IMR-90 (cell line): ENCODE data around the gene CLTCL1. TPM values are rescaled to one million over a fixed set of nuclear protein-coding genes. Genes with fewer than 3 reads are reported as not detected.

Experiments
- ATAC-seq: fragments of 200-7000 bp; cut with Tn5 transposase; 2 replicates; pipeline ENCODE4 v1.9.1; 2020; ENCODE audit warnings: low read depth, mild to moderate bottlenecking, moderate library complexity
- BruUV-seq: library from RNA; stranded (reverse); fragments of 400-500 nt; replicated peaks from 2 replicates; lab custom pipeline; 2021; lab: Mats Ljungman, UMichigan
- CTCF ChIA-PET: fragments of 300-600 bp; formaldehyde crosslinking; extraction: SDS; loops from one replicate; lab custom pipeline; 2021; ENCODE audit warnings: antibody characterized with exemption; lab: Yijun Ruan, JAX
- POLR2A ChIA-PET: fragments of 300-600 bp; sonication (Branson Sonifier 250); formaldehyde crosslinking; loops from one replicate; lab custom pipeline; 2022; ENCODE audit warnings: antibody characterized with exemption; ENCODE audit not compliant: unreplicated experiment; lab: Charles Lee
- DNase-seq: peaks from one replicate; pipeline ENCODE4 v3.0.0; 2013
- H2AFZ ChIP-seq: replicated peaks from 2 replicates; pipeline ENCODE3; 2013; ENCODE audit warnings: low read length, mild to moderate bottlenecking; ENCODE audit not compliant: poor library complexity
- H2AK5ac ChIP-seq: 2 replicates; pipeline ENCODE4 v1.6.1; 2013; ENCODE audit warnings: low read depth, low read length, inconsistent platforms
- H2AK9ac ChIP-seq: replicated peaks from 2 replicates; pipeline ENCODE3; 2013; ENCODE audit warnings: mild to moderate bottlenecking, low read depth, low read length, moderate library complexity; ENCODE audit not compliant: poor library complexity
- H2BK120ac ChIP-seq: 2 replicates; pipeline ENCODE4 v1.6.1; 2013; ENCODE audit warnings: low read depth, low read length, inconsistent platforms
- H2BK15ac ChIP-seq: 3 replicates; pipeline ENCODE4 v1.6.1; 2013; ENCODE audit warnings: low read depth, low read length, inconsistent platforms
- H2BK20ac ChIP-seq: 2 replicates; pipeline ENCODE4 v1.6.1; 2013; ENCODE audit warnings: low read depth, mild to moderate bottlenecking, inconsistent platforms, low read length, moderate library complexity
- H2BK5ac ChIP-seq: 2 replicates; pipeline ENCODE4 v1.6.1; 2013; ENCODE audit warnings: mild to moderate bottlenecking, low read depth, low read length, inconsistent platforms; ENCODE audit not compliant: poor library complexity, severe bottlenecking
- H3K14ac ChIP-seq: replicated peaks from 2 replicates; pipeline ENCODE4 v1.6.1; 2013; ENCODE audit warnings: low read depth, low read length, inconsistent platforms
- H3K18ac ChIP-seq: 2 replicates; pipeline ENCODE4 v1.6.1; 2013; ENCODE audit warnings: low read depth, low read length, control low read depth
- H3K23ac ChIP-seq: 2 replicates; pipeline ENCODE4 v1.6.1; 2013; ENCODE audit warnings: low read depth, low read length, inconsistent platforms
- H3K27ac ChIP-seq: 2 replicates; pipeline ENCODE4 v1.5.1; 2013; ENCODE audit warnings: mild to moderate bottlenecking, control low read depth, low read length; ENCODE audit not compliant: insufficient read depth
- H3K27me3 ChIP-seq: 2 replicates; pipeline ENCODE4 v1.6.1; 2013; ENCODE audit warnings: low read length; ENCODE audit not compliant: control insufficient read depth, insufficient read depth
- H3K36me3 ChIP-seq: 2 replicates; pipeline ENCODE4 v1.6.1; 2013; ENCODE audit warnings: low read length, mixed read lengths; ENCODE audit not compliant: control insufficient read depth, insufficient read depth
- H3K4ac ChIP-seq: 2 replicates; pipeline ENCODE4 v1.6.1; 2013; ENCODE audit warnings: low read depth, low read length, inconsistent platforms
- H3K4me1 ChIP-seq: 2 replicates; pipeline ENCODE4 v1.6.1; 2013; ENCODE audit warnings: low read length, mixed read lengths; ENCODE audit not compliant: control insufficient read depth, insufficient read depth
- H3K4me2 ChIP-seq: 2 replicates; pipeline ENCODE4 v1.6.1; 2013; ENCODE audit warnings: low read depth, mild to moderate bottlenecking, control low read depth, low read length, moderate library complexity
- H3K4me3 ChIP-seq: 2 replicates; pipeline ENCODE4 v1.5.1; 2013; ENCODE audit warnings: low read depth, mild to moderate bottlenecking, control low read depth, low read length, moderate library complexity; ENCODE audit not compliant: insufficient read depth
- H3K56ac ChIP-seq: 2 replicates; pipeline ENCODE4 v1.6.1; 2013; ENCODE audit warnings: low read length, inconsistent platforms; ENCODE audit not compliant: insufficient read depth; ENCODE audit errors: extremely low read depth
- H3K79me1 ChIP-seq, 2 experiments: 2 replicates each; pipeline ENCODE4 v1.6.1; 2013; ENCODE audit warnings: low read length in 2 of 2, inconsistent platforms in 1 of 2, low read depth in 1 of 2
- H3K9ac ChIP-seq: 2 replicates; pipeline ENCODE4 v1.6.1; 2013; ENCODE audit warnings: low read depth, low read length, control low read depth
- H3K9me1 ChIP-seq: 2 replicates; pipeline ENCODE4 v1.6.1; 2013; ENCODE audit warnings: low read length, inconsistent platforms; ENCODE audit not compliant: insufficient read depth
- H3K9me3 ChIP-seq: 2 replicates; pipeline ENCODE4 v1.6.1; 2013; ENCODE audit warnings: low read length; ENCODE audit not compliant: control insufficient read depth, insufficient read depth
- H4K20me1 ChIP-seq: 2 replicates; pipeline ENCODE4 v1.6.1; 2013; ENCODE audit warnings: low read length, inconsistent platforms; ENCODE audit not compliant: insufficient read depth
- H4K5ac ChIP-seq: 2 replicates; pipeline ENCODE4 v1.6.1; 2013; ENCODE audit warnings: mild to moderate bottlenecking, low read depth, low read length, control low read depth
- H4K8ac ChIP-seq, 2 experiments: 2 replicates each; pipeline ENCODE4 v1.6.1; 2013; ENCODE audit warnings: low read depth in 2 of 2, low read length in 2 of 2, control low read depth in 1 of 2, inconsistent platforms in 1 of 2
- H4K91ac ChIP-seq: 2 replicates; pipeline ENCODE4 v1.6.1; 2013; ENCODE audit warnings: low read depth, low read length, inconsistent platforms; ENCODE audit not compliant: insufficient read depth
- BHLHE40 ChIP-seq: fragments of 150-350 bp; IDR thresholded peaks from 2 replicates; pipeline ENCODE4 v1.6.1; 2016; ENCODE audit warnings: mild to moderate bottlenecking, low read depth, low read length
- MAZ ChIP-seq: IDR thresholded peaks from 2 replicates; pipeline ENCODE4 v1.6.1; 2012; ENCODE audit warnings: low read depth, mild to moderate bottlenecking, low read length, improper control_type of control experiment, moderate library complexity, borderline replicate concordance
- NFE2L2 ChIP-seq: fragments of 150-350 bp; IDR thresholded peaks from 2 replicates; pipeline ENCODE4 v1.6.1; 2016; ENCODE audit warnings: low read depth, mild to moderate bottlenecking, low read length
- POLR2A ChIP-seq: IDR thresholded peaks from 2 replicates; pipeline ENCODE4 v1.6.1; 2012; ENCODE audit warnings: mild to moderate bottlenecking, low read depth, low read length
- RFX5 ChIP-seq: IDR thresholded peaks from 2 replicates; pipeline ENCODE4 v1.8.0; 2012; ENCODE audit warnings: low read depth, mild to moderate bottlenecking, low read length, moderate library complexity
- SMC3 ChIP-seq: fragments of 150-350 bp; IDR thresholded peaks from 2 replicates; pipeline ENCODE4 v1.6.1; 2016; ENCODE audit warnings: low read depth, mild to moderate bottlenecking, antibody characterized with exemption, low read length, moderate library complexity
- WGBS, 2 experiments: methylation state at CpG; one replicate each; pipeline versions ENCODE4 v1.1.5 to v1.1.7; 2013; ENCODE audit warnings: missing lambda C conversion rate in 2 of 2; ENCODE audit not compliant: insufficient read length in 1 of 2; ENCODE audit errors: extremely low coverage in 2 of 2; 5-methylcytosine and 5-hydroxymethylcytosine counted together
- dilution Hi-C: fragments of 300-500 bp; cut with HindIII; formaldehyde crosslinking; loops from one replicate; pipeline ENCODE4 v1.14.3; 2018; ENCODE audit warnings: low sequenced_read_pairs; ENCODE audit not compliant: unreplicated experiment
- in situ Hi-C: fragments of 300-500 bp; cut with MboI; formaldehyde crosslinking; loops from 3 replicates; pipeline ENCODE4 v1.14.3; 2019; ENCODE audit warnings: low sequenced_read_pairs, inconsistent platforms, mixed read lengths
- intact Hi-C: fragments of 100-400 bp; cut with micrococcal nuclease; formaldehyde crosslinking; loops from 2 replicates; pipeline ENCODE4 v1.10.0; 2022
- polyA plus RNA-seq, 3 experiments: library from polyadenylated mRNA; depleted of rRNA; stranded (reverse); fragments of >200 nt; gene quantifications; 2 replicates each; pipeline ENCODE4 v1.2.3, GENCODE V29; 2012; ENCODE audit warnings: low replicate concordance in 1 of 3
- total RNA-seq: library from RNA; depleted of rRNA; stranded (reverse); fragments of >200 nt; gene quantifications from 2 replicates; pipeline ENCODE4 v1.2.3, GENCODE V29; 2012

Gene CLTCL1
- total and polyA plus RNA-seq, 2 of the 4 experiments (the other 2 are of a cell fraction): 6.2 to 8.1 TPM

GRCh38 chr22:19207884-19208283, 83.6 kb downstream of the CLTCL1 start:
- in situ Hi-C loops (no loop called here), dilution Hi-C loops (no loop called here), intact Hi-C loops (no loop called here)
- Histone ChIP-seq H2BK5ac (no peak overlapping the region), H2AFZ (no peak overlapping the region), H3K4me3 (no peak overlapping the region), H3K4me2 (no peak overlapping the region), H3K18ac (no peak overlapping the region), H3K4me1 (no peaks in the 10 kb centered on the region), H2AK9ac (no peak overlapping the region), H4K20me1 (no peaks in the 10 kb centered on the region), H3K9ac (no peak overlapping the region), H3K56ac (no peak overlapping the region), H3K4ac (no peak overlapping the region), H2BK15ac (no peak overlapping the region), H3K23ac (no peak overlapping the region), H2BK120ac (no peak overlapping the region), H2BK20ac (no peak overlapping the region), H2AK5ac (no peak overlapping the region), H3K14ac (no peak overlapping the region), H3K36me3 (peaks cover 5% of the 10 kb centered on the region; the same call in 1 of the 2 replicates), H4K5ac (no peak overlapping the region), H3K27ac (no peak overlapping the region), H4K91ac (no peak overlapping the region), H3K9me1 (no peaks in the 10 kb centered on the region), H4K8ac (no peak overlapping the region), H3K27me3 (no peaks in the 10 kb centered on the region), H3K9me3 (no peaks in the 10 kb centered on the region), H3K79me1 (no peaks in the 10 kb centered on the region)
- no peak for TF ChIP-seq RFX5
- no peak for TF ChIP-seq BHLHE40
- no peak for TF ChIP-seq NFE2L2
- TF ChIP-seq POLR2A: no peak
- TF ChIP-seq SMC3: no peak
- no peak for TF ChIP-seq MAZ
- POLR2A ChIA-PET: no interaction called here
- DNase-seq (no peak), ATAC-seq (no peak)
- WGBS, 2 experiments: no CpG with 5 or more reads among the region's 5 CpGs
- no TSS peak for BruUV-seq
- CTCF ChIA-PET: no interaction called here
